GM12801 (cell line): ENCODE data around the gene MRTFB.

Experiments
- TF ChIP-seq, protein P1 (sequence below): IDR thresholded peaks from one replicate; pipeline ENCODE4 v1.5.1; 2011; ENCODE audit warnings: control low read depth; ENCODE audit not compliant: insufficient read length; ENCODE audit errors: extremely low read depth

MRTFB gene

DNA sequence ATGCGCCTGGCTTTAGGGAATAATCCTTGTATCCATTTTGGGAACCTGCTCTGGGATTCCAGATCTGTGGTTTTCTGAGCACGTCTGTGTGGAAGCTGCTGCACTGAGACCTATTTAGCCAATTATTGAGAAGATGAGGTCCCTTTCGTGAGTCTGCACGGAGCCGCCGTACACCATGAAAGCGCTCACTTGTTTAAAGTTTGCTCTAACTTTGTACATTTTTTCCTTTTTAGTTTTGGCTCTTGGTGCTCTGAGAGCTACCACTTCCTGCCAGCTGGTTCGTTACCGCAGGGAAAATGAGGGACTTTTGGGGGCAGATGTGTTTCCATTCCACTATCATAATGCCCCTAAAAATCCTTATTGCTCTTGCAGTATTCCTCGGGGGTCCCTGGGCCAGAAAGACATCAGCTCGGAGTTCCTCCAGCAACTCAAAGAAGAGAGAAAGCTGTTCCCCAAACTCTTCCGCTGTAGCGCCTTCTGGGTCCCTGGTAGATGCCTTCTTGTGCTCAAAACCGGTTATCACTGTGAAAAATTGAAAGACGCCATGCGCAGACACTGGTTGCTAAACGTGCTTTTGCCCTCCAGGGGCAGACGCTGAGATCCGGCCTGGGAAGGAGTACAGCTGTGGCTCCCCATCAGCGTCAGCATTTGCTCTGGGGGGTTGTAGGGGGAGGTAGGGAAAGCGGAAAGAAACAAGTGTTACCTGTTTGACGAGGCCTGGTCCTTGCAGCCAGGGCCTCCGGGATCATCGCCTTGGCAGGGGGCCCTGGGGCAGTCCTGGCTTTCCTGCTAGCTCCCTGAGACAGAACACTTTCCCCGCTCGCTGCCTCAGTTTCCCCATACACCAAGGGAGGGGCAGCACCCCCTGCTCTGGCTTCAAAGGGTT is 238.1 kb downstream of the MRTFB start:
- TF ChIP-seq, protein P1, sequence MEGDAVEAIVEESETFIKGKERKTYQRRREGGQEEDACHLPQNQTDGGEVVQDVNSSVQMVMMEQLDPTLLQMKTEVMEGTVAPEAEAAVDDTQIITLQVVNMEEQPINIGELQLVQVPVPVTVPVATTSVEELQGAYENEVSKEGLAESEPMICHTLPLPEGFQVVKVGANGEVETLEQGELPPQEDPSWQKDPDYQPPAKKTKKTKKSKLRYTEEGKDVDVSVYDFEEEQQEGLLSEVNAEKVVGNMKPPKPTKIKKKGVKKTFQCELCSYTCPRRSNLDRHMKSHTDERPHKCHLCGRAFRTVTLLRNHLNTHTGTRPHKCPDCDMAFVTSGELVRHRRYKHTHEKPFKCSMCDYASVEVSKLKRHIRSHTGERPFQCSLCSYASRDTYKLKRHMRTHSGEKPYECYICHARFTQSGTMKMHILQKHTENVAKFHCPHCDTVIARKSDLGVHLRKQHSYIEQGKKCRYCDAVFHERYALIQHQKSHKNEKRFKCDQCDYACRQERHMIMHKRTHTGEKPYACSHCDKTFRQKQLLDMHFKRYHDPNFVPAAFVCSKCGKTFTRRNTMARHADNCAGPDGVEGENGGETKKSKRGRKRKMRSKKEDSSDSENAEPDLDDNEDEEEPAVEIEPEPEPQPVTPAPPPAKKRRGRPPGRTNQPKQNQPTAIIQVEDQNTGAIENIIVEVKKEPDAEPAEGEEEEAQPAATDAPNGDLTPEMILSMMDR = no peak

DNA sequence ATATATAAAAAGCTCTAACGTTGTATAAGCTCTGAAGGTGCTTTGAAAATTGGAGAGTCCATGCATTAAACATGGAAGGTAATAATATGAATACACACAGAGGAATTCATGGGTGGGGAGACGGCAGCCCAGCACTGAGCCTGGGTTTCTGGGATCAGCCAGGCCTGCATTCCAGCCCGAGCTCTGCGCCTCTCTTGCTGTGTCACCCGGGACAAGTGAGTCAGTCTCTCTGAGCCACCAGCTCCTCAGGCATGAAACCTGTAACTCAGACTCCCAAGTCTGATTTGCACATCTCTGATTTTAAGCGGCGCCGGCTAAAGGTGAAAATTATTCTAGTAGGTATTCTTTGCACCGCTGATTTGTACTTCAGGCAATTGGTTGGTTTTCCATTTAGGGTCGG is 238.8 kb downstream of the MRTFB start:
- TF ChIP-seq, protein P1 = no peak

DNA sequence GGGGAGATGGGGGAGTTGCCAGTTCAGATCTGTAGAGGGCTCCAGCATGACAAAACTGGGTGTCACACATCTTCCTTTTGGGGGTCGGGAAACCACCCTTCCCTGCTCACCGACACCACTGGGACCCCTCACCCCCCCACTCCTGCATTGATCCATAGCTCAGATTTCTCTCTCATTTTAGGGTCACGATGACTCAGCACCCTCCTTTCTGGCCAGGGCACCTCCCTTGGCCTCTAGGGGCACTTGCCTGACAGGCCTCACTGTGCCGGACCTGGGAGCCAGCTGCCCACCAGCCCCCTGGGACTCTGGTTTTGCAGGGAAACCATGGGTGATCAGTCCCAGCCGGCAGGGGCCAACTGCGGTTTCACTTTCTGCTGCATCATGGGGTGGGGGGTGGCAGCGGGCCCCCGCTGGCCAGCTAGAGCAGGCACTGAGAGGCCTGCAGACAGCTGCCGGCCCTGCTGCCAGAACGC is 239.4 kb downstream of the MRTFB start:
- TF ChIP-seq, protein P1 = no peak

DNA sequence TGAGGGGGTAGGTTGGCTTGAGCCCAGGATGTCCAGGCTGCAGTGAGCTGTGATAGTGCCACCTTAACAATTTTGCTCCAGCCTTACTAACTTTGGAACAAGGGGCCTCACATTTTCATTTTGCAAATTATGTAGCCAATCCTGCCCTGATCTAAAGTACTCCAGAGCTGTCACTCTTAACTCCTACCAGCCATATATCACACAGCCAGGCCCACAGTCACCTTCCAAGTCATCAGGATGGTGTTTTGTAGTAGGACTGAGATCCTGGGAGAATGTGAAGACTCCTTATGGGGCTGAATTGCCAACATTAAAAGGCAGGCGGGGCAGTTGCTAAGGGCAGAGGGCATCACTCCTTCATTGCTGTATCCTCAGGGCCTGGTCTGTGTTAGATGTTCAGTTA is 243.0 kb downstream of the MRTFB start:
- TF ChIP-seq, protein P1 = no peak

DNA sequence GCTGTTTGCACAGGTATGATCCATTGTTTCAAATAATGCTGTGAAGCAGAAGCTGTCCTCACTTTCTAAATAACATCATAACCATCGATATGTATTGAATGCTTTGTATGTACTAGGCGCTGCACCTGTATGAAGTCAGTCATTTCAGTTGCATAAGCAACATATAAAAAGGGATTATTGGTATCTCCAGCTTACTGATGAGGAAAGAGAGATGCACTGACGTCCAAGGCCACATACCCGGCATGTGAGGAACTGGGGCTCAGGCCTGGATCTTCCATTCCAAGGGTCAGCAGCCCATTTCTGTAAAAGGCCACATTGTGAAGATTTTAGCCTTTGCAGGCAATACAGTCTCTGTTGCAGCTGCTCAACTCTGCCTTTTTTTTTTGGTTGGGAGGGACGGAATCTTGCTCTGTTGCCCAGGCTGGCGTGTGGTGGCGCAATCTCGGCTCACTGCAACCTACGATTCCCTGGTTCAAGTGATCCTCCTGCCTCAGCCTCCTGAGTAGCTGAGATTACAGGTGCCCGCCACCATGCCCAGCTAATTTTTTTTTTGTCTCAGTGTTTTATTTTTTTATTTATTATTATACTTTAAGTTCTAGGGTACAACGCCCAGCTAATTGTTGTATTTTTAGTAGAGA is 244.7 kb downstream of the MRTFB start:
- TF ChIP-seq, protein P1 = no peak
